CD4-positive, alpha-beta T cell treated with Interleukin-15 for 4 hours (primary cell): ENCODE results near the gene CARD9.
"Not testable (repeated sequence)": the region's sequence is repeated elsewhere in the genome, so short reads cannot be mapped to it uniquely, and the experiment has no call there.

ENCODE experiments used
- DNase-seq: peaks from one replicate; pipeline ENCODE4 v3.0.0-alpha.2; 2020; ENCODE audit warnings: low spot score

The CARD9 gene

GRCh38 chr9:136373300-136374182 is at the start of gene CARD9:
TSS of gene CARD9 (minus strand) at chr9:136373669. CDS start at chr9:136372078, 1,591 bp downstream.
- DNase-seq: no peak

- no peak for DNase-seq
These were observed 49.4 kb upstream of the CARD9 start for GRCh38 chr9:136422876-136423275.

- DNase-seq: no peak
These were observed 48.3 kb upstream of the CARD9 start for GRCh38 chr9:136421791-136422190.

- DNase-seq: no peak
These were observed 45.6 kb upstream of the CARD9 start for GRCh38 chr9:136419092-136419420.

- no peak for DNase-seq
These were observed 45.0 kb upstream of the CARD9 start for GRCh38 chr9:136418182-136419091.

GRCh38 chr9:136416914-136417313 is 43.4 kb upstream of the CARD9 start:
- DNase-seq: no peak

- DNase-seq: no peak
These were observed 43.0 kb upstream of the CARD9 start for GRCh38 chr9:136416427-136416826.

GRCh38 chr9:136412962-136413361 is 39.5 kb upstream of the CARD9 start:
- DNase-seq: no peak

GRCh38 chr9:136411378-136411777 is 37.9 kb upstream of the CARD9 start:
- DNase-seq: no peak

GRCh38 chr9:136410500-136411287 is 37.2 kb upstream of the CARD9 start, which contains the start of the genes ENTR1 and PMPCA:
TSS of gene ENTR1 (minus strand) at chr9:136410614. CDS start at chr9:136410397, 217 bp downstream.
TSS of gene PMPCA (plus strand) at chr9:136410658. CDS start at chr9:136410669, 11 bp downstream.
- peak; percentile 92 for DNase-seq

GRCh38 chr9:136409557-136410455 is 36.3 kb upstream of the CARD9 start:
- no peak for DNase-seq

GRCh38 chr9:136407911-136408310 is 34.4 kb upstream of the CARD9 start:
- no peak for DNase-seq

GRCh38 chr9:136407061-136407460 is 33.6 kb upstream of the CARD9 start:
- not testable (repeated sequence) for DNase-seq

GRCh38 chr9:136405904-136406303 is 32.4 kb upstream of the CARD9 start:
- DNase-seq: not testable (repeated sequence)

- no peak for DNase-seq
These were observed 32.0 kb upstream of the CARD9 start for GRCh38 chr9:136405481-136405880.

GRCh38 chr9:136404801-136405136 is 31.3 kb upstream of the CARD9 start:
- DNase-seq: no peak

GRCh38 chr9:136403915-136404800 is 30.7 kb upstream of the CARD9 start:
- peak; percentile 38 for DNase-seq

GRCh38 chr9:136403538-136403914 is 30.1 kb upstream of the CARD9 start:
- peak; percentile 89 for DNase-seq

GRCh38 chr9:136402067-136402466 is 28.6 kb upstream of the CARD9 start:
- DNase-seq: no peak
